SK-N-SH (cell line): ENCODE data around the gene WDR26. TPM values are rescaled to one million over a fixed set of nuclear protein-coding genes. Genes with fewer than 3 reads are reported as not detected.

Experiments used
- CTCF ChIA-PET: fragments of 300-600, 350-600 bp; formaldehyde crosslinking; extraction: SDS; loops from one replicate; lab custom pipeline; 2021; lab: Yijun Ruan, JAX
- POLR2A ChIA-PET: fragments of 350-600 bp; sonication (Branson Sonifier 250); formaldehyde crosslinking; extraction: SDS; loops from one replicate; lab custom pipeline; 2020; ENCODE audit warnings: antibody characterized with exemption, inconsistent platforms; lab: Yijun Ruan, JAX
- DNase-seq: peaks from one replicate; pipeline ENCODE4 v3.0.0; 2012
- H2AFZ ChIP-seq: fragments of 200-600 bp; sonication (generic); 2 replicates; pipeline ENCODE4 v1.8.1; 2016; ENCODE audit warnings: antibody characterized with exemption, mild to moderate bottlenecking, low read depth
- H3F3A ChIP-seq: fragments of 200-600 bp; sonication (generic); replicated peaks from 2 replicates; pipeline ENCODE3; 2016; ENCODE audit warnings: antibody characterized with exemption, mild to moderate bottlenecking; ENCODE audit not compliant: insufficient read depth
- H3K27ac ChIP-seq, 2 experiments: fragments of 200-500 bp in 1 of 2; fragments of 200-600 bp in 1 of 2; sonication (Bioruptor generic) in 1 of 2; sonication (generic), shearing (Covaris generic) in 1 of 2; 2 replicates each; pipeline versions ENCODE4 v1.5.1 to v1.6.1; 2014 to 2016; ENCODE audit warnings: low read depth in 2 of 2, inconsistent platforms in 1 of 2, low read length in 1 of 2, mild to moderate bottlenecking in 1 of 2, mixed read lengths in 1 of 2
- H3K27me3 ChIP-seq: fragments of 200-600 bp; sonication (generic), shearing (Covaris generic); 2 replicates; pipeline ENCODE4 v1.6.1; 2016; ENCODE audit warnings: mixed run types; ENCODE audit not compliant: insufficient read depth
- H3K36me3 ChIP-seq, 2 experiments: fragments of 200-500 bp in 1 of 2; fragments of 200-600 bp in 1 of 2; sonication (Bioruptor generic) in 1 of 2; sonication (generic) in 1 of 2; replicated peaks in 1 of 2; 2 replicates each; pipeline versions ENCODE3 to v1.5.1; 2014 to 2016; ENCODE audit warnings: low read length in 1 of 2, mild to moderate bottlenecking in 1 of 2; ENCODE audit not compliant: insufficient read depth in 2 of 2, control insufficient read depth in 1 of 2
- H3K4me1 ChIP-seq, 2 experiments: fragments of 200-500 bp in 1 of 2; fragments of 200-600 bp in 1 of 2; sonication (Bioruptor generic) in 1 of 2; sonication (generic), shearing (Covaris generic) in 1 of 2; 2 replicates each; pipeline versions ENCODE4 v1.5.1 to v1.6.1; 2014 to 2016; ENCODE audit warnings: low read depth in 1 of 2, low read length in 1 of 2, mixed run types in 1 of 2; ENCODE audit not compliant: insufficient read depth in 2 of 2, control insufficient read depth in 1 of 2
- H3K4me2 ChIP-seq: fragments of 200-600 bp; sonication (generic), shearing (Covaris generic); 2 replicates; pipeline ENCODE4 v1.6.1; 2017; ENCODE audit warnings: mixed run types
- H3K4me3 ChIP-seq, 2 experiments: fragments of 200-500 bp in 1 of 2; fragments of 200-600 bp in 1 of 2; sonication (Bioruptor generic) in 1 of 2; sonication (generic), shearing (Covaris generic) in 1 of 2; 2 replicates each; pipeline versions ENCODE4 v1.5.1 to v1.8.1; 2014 to 2016; ENCODE audit warnings: low read depth in 2 of 2, inconsistent platforms in 1 of 2, low read length in 1 of 2, mild to moderate bottlenecking in 1 of 2, mixed read lengths in 1 of 2, moderate library complexity in 1 of 2
- H3K79me2 ChIP-seq: fragments of 200-600 bp; sonication (generic); 2 replicates; pipeline ENCODE4 v1.8.1; 2017; ENCODE audit warnings: mild to moderate bottlenecking; ENCODE audit not compliant: insufficient read depth
- H3K9ac ChIP-seq: fragments of 200-600 bp; sonication (generic); 2 replicates; pipeline ENCODE4 v1.6.1; 2017; ENCODE audit warnings: mixed run types
- H3K9me2 ChIP-seq: fragments of 200-600 bp; sonication (generic); 2 replicates; pipeline ENCODE4 v1.6.1; 2017; ENCODE audit warnings: mixed run types
- H3K9me3 ChIP-seq: fragments of 200-600 bp; sonication (generic); 2 replicates; pipeline ENCODE4 v1.6.1; 2017; ENCODE audit warnings: mixed run types, mild to moderate bottlenecking, moderate library complexity
- H4K20me1 ChIP-seq: fragments of 200-600 bp; sonication (generic); 2 replicates; pipeline ENCODE4 v1.6.1; 2017; ENCODE audit warnings: mild to moderate bottlenecking, mixed run types; ENCODE audit not compliant: insufficient read depth
- ELF1 ChIP-seq: IDR thresholded peaks from 2 replicates; pipeline ENCODE4 v1.4.0; 2012
- EP300 ChIP-seq, 2 experiments: IDR thresholded peaks; 2 replicates each; pipeline versions ENCODE4 v1.4.0 to v1.6.1; 2012; ENCODE audit warnings: borderline replicate concordance in 1 of 2, low read depth in 1 of 2, low read length in 1 of 2
- FOXJ3 ChIP-seq: sonication (generic); formaldehyde crosslinking; IDR thresholded peaks from 2 replicates; pipeline ENCODE4 v1.5.1; 2020; ENCODE audit warnings: mild to moderate bottlenecking, missing genetic modification reagents
- IRF3 ChIP-seq: fragments of 150-350 bp; IDR thresholded peaks from 2 replicates; pipeline ENCODE4 v1.6.1; 2016; ENCODE audit warnings: mild to moderate bottlenecking, low read depth, low read length
- JUND ChIP-seq: IDR thresholded peaks from 2 replicates; pipeline ENCODE4 v1.4.0; 2012
- MXI1 ChIP-seq: IDR thresholded peaks from 2 replicates; pipeline ENCODE4 v1.6.1; 2012; ENCODE audit warnings: mild to moderate bottlenecking, low read depth, low read length, improper control_type of control experiment
- POLR2AphosphoS5 ChIP-seq: IDR thresholded peaks from 2 replicates; pipeline ENCODE4 v1.6.1; 2012; ENCODE audit warnings: low read depth, low read length
- RAD21 ChIP-seq: IDR thresholded peaks from 2 replicates; pipeline ENCODE4 v1.6.1; 2012; ENCODE audit warnings: mild to moderate bottlenecking, low read length
- RCOR1 ChIP-seq: fragments of 150-350 bp; IDR thresholded peaks from 2 replicates; pipeline ENCODE4 v1.6.1; 2017; ENCODE audit warnings: antibody characterized with exemption, low read length
- RXRA ChIP-seq: IDR thresholded peaks from 2 replicates; pipeline ENCODE4 v1.4.0; 2012; ENCODE audit warnings: low read depth, mild to moderate bottlenecking, borderline replicate concordance
- SIN3A ChIP-seq: IDR thresholded peaks from 2 replicates; pipeline ENCODE4 v1.6.1; 2012; ENCODE audit warnings: low read depth, mild to moderate bottlenecking, low read length, moderate library complexity, borderline replicate concordance
- TEAD4 ChIP-seq: IDR thresholded peaks from 2 replicates; pipeline ENCODE4 v1.4.0; 2012; ENCODE audit warnings: mild to moderate bottlenecking, borderline replicate concordance; ENCODE audit not compliant: insufficient read depth
- YY1 ChIP-seq: IDR thresholded peaks from 2 replicates; pipeline ENCODE4 v1.4.0; 2012; ENCODE audit warnings: low read depth, mild to moderate bottlenecking
- ZBTB33 ChIP-seq: IDR thresholded peaks from 2 replicates; pipeline ENCODE4 v1.4.0; 2012; ENCODE audit warnings: low read depth, borderline replicate concordance
- WGBS: methylation state at CpG from one replicate; pipeline ENCODE4 v1.1.6; 2017; ENCODE audit warnings: low lambda C conversion rate; 5-methylcytosine and 5-hydroxymethylcytosine counted together
- polyA plus RNA-seq, 3 experiments: library from polyadenylated mRNA; depleted of rRNA; stranded (reverse); fragments of >200 nt; gene quantifications; 2 replicates each; pipeline ENCODE4 v1.2.3, GENCODE V29; 2012

The WDR26 gene
- polyA plus RNA-seq, 1 of the 3 experiments (the other 2 are of a cell fraction): 21.2 TPM

- WGBS: 100% methylated on average over 1 of the region's 1 CpG
- Histone ChIP-seq H3K9me3 (no peaks in the 10 kb centered on the region), H3F3A (peaks cover 28% of the 10 kb centered on the region), H3K9ac (no peak overlapping the region), H3K36me3 (peaks cover 72 to 86% of the 10 kb centered on the region in 2 experiments), H3K27ac (peak overlapping the region in 1 of 2 experiments; percentile 34; a peak in 2 of 4 replicates), H3K4me1 (peaks cover 0 to 15% of the 10 kb centered on the region in 2 experiments; a peak in 1 of 4 replicates), H3K27me3 (no peaks in the 10 kb centered on the region), H4K20me1 (peaks cover 11% of the 10 kb centered on the region; the same call in 1 of the 2 replicates), H3K79me2 (peaks cover 37% of the 10 kb centered on the region; the same call in 1 of the 2 replicates), H3K4me3 (no peak overlapping the region), H3K9me2 (no peaks in the 10 kb centered on the region), H2AFZ (no peak overlapping the region), H3K4me2 (no peak overlapping the region; the same call in 1 of the 2 replicates)
- ChIA-PET POLR2A (no interaction called here), CTCF (interaction anchor here (0.6 kb wide), 1 partner anchor 275 kb away, joined by 3 read pairs; no protein-coding TSS in a partner anchor)
- no peak for DNase-seq
- TF ChIP-seq RXRA (no peak), JUND (no peak), IRF3 (no peak), SIN3A (no peak)
Measured at GRCh38 chr1:224411766-224412165, 22.8 kb downstream of the WDR26 start.

- Histone ChIP-seq H3K27ac (0 out of 4 replicates have a peak overlapping the region, but pooled peaks of 1 of the 2 experiments have one; percentile 4), H3K4me1 (peaks cover 0 to 15% of the 10 kb centered on the region in 2 experiments; a peak in 2 of 4 replicates), H2AFZ (no peak overlapping the region), H3K27me3 (no peaks in the 10 kb centered on the region), H4K20me1 (peaks cover 11% of the 10 kb centered on the region; the same call in 1 of the 2 replicates), H3K9me3 (no peaks in the 10 kb centered on the region), H3K9me2 (no peaks in the 10 kb centered on the region), H3K36me3 (peaks cover 81 to 84% of the 10 kb centered on the region in 2 experiments), H3K79me2 (peaks cover 42% of the 10 kb centered on the region; the same call in 1 of the 2 replicates), H3K9ac (no peak overlapping the region), H3K4me3 (no peak overlapping the region), H3F3A (peaks cover 21% of the 10 kb centered on the region), H3K4me2 (no peak overlapping the region)
- CTCF ChIA-PET: interaction anchor here (0.7 to 1.7 kb wide), 4 partner anchors 49 to 1326 kb away, joined by 3 read pairs; no protein-coding TSS in a partner anchor
- POLR2A ChIA-PET: no interaction called here
- DNase-seq: no peak
- no peak for TF ChIP-seq IRF3
- no peak for TF ChIP-seq POLR2AphosphoS5
- TF ChIP-seq RXRA: no peak
- no peak for TF ChIP-seq YY1
- no peak for TF ChIP-seq EP300 (IDR thresholded peaks at IDR 0.05; ENCODE audit: borderline replicate concordance in 1 of 2, low read depth in 1 of 2, low read length in 1 of 2)
- TF ChIP-seq TEAD4: no peak
- no peak for TF ChIP-seq FOXJ3 (CRISPR knock-in tag)
- no peak for TF ChIP-seq ZBTB33
- no peak for TF ChIP-seq ELF1
- TF ChIP-seq RCOR1: no peak
- TF ChIP-seq MXI1: no peak
- TF ChIP-seq RAD21: no peak
- WGBS: 94% methylated on average over 1 of the region's 1 CpG
Measured at GRCh38 chr1:224408294-224408590, 26.4 kb downstream of the WDR26 start.
